ENCODE data around the gene DNAJB11.
"Not testable (repeated sequence)": the region's sequence is repeated elsewhere in the genome, so short reads cannot be mapped to it uniquely, and the experiment has no call there.

Gene DNAJB11

DNA sequence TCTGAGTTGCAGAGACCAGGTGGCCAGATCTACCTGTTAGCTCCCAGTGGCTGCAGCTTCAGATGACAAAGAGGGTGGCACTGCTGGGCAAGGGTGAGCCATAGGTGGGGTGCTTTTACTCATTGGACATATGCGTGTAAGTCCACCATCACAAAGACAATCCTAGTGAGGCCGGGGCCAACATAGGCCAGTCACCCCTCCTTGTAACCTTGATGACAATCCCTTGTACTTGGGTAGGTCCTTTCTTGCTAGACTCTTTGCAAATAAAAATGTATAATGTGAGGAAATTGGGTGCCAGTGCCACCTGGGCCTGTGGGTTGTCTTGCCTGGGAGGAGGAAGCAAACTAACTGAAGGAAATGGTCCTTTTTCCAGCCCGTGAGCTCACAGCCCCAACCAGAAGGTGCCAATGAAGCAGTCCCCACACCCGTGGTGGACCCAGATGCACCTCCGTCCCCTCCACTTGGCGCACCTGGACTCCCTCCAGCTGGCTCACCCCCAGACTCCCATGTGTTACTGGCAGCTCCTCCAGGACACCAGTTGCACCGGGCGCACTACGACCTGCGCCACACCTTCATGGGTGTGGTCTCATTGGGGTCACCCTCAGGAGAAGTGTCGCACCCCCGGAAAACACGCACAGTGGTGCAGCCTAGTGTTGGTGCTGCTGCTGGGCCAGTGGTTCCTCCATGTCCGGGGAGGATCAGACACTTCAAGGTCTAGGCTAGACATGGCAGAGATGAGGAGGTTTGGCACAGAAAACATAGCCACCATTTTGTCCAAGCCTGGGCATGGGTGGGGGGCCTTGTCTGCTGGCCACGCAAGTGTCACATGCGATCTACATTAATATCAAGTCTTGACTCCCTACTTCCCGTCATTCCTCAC lies 49.9 kb downstream of the DNAJB11 start:
- DNase-seq: no peak

DNA sequence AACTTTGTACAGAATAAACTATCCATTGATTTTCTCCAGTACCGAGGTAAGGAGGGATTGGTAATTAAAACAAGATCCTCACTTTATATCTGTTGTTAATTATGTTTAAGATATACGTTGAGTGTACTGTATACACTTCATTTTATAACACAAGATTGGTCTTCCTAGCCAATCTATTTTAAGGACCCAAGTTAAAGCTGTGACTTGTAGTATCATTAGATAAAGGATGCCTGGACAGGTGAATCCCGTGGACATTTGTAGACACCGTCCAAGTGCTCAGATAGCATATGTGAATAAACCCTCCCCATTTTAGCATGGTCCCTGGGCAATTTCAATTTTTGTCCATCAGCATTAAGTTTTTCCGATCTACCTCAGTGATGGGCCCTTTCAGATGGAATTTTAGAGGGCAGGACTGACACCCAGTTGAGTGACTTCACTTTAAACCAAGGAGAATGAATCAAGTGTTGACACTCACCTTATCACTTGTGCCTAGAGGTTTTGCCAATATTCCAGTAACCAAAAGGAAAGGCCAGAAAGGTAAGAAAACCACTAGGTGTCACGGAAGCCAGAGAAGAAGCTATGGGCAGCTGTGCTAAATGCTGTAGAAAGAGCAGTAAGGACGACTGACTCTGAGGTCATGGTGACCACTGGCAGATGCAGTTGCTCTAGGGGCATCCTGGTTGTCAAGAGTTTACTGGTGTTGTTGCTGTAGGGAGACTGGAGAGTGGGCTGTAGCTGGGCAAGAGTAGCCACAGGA lies 51.6 kb downstream of the DNAJB11 start:
- no peak for DNase-seq

DNA sequence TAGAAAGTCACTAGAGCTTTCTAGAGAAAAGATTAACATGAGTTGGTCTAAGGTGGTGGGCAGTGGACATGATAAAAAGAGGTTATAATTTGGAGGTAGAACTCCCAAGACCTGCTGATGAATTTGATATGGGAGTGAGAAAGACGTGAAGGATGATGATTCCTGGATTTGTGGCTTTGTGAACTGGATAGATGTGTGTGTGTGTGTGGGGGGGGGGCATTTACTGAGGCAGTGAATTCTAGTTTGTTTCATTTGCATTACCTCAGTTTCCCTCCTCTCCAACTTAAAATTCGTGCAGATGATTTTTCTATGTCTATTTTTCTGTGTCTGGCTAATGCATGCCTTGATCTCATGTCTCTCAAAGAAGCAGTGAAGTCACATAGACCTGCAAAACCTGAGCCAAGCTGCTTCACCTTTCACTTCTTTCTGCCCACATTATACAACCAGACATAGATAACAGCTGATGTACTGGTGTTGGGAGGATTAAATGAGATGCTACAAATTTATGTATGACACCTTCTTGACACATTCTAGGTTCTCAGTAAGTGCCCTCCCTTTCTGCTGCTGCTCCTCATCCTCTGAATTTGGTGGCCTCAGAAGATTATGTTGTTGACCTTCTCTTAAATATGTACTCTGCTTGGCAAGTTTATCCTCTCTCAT lies 52.3 kb downstream of the DNAJB11 start:
- DNase-seq: no peak

- DNase-seq: no peak
Observed at GRCh38 chr3:186624598-186624997, 54.1 kb downstream of the DNAJB11 start.

GRCh38 chr3:186625600-186626042 lies 55.1 kb downstream of the DNAJB11 start:
- no peak for DNase-seq

DNA sequence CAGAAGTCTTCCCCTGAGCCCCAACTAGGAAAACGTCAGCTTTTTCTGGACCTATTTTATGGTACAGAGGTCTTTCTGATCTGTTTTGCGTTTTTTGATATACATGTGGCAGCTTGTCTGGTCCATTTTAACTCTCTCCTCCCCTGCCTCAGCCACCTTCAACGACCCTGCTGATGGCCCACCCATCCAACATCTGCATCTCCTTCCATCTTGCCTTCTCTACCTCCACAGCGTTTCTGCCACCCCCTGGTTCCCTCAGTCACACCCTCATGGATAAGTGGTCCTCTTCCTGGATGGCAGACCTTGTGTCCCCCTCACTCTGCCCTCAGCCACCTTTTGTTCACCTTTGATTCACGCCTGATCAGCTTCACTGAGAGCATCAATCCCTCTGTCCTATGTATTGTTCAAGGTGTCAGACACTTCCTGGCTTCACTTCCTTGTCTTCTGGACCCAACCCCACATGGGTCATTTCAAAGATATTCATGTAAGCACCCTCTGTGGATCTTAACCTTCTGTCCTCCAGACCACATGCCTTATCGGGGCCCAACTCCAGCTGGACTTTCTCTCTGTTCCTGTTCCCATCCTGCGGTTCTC lies 55.8 kb downstream of the DNAJB11 start:
- DNase-seq: no peak

GRCh38 chr3:186627852-186628414 lies 57.4 kb downstream of the DNAJB11 start:
- no peak for DNase-seq

DNA sequence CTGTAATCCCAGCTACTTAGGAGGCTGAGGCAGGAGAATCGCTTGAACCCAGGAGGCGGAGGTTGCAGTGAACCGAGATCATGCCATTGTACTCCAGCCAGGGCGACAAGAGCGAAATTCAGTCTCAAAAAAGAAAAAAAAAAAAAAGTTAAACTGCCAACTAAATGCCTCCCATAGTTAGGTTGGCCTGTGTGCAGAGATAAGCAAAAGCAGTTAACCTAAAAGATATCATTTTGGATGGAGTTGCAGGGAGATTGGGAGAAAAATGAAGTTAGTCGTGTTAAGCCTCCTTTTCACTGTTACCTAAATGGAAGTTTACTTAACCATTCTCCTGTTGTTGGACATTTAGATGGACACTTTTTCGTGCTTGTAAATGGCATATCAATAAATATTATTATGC lies 58.2 kb downstream of the DNAJB11 start:
- no peak for DNase-seq

- no peak for DNase-seq
Observed at GRCh38 chr3:186630950-186631641, 60.6 kb downstream of the DNAJB11 start.

GRCh38 chr3:186633481-186633880 lies 63.0 kb downstream of the DNAJB11 start:
- no peak for DNase-seq

GRCh38 chr3:186634207-186634606 lies 63.7 kb downstream of the DNAJB11 start:
- not testable (repeated sequence) for DNase-seq

All from CD4-positive, alpha-beta T cell treated with Interleukin-10 for 1 hour (primary cell).